Uterus (tissue), 2 donors: ENCODE data around the gene PTH2R.

Experiments used
- POLR2A ChIP-seq, 2 donors: fragments of 450-650 bp; IDR thresholded peaks; one replicate each; pipeline ENCODE4 v1.6.1; 2016; ENCODE audit warnings: antibody characterized with exemption in 2 of 2, mild to moderate bottlenecking in 1 of 2, moderate library complexity in 1 of 2
- TF ChIP-seq, protein P1 (sequence below), 4 experiments: fragments of 200-600 bp in 2 of 4; fragments of 450-650 bp in 2 of 4; sonication (generic) in 2 of 4; IDR thresholded peaks; one replicate each; pipeline ENCODE4 v1.5.1; 2016 to 2019; ENCODE audit warnings: antibody characterized with exemption in 4 of 4, mild to moderate bottlenecking in 2 of 4, moderate library complexity in 1 of 4

GRCh38 chr2:208361077-208361441 is 45.5 kb upstream of the PTH2R start:
- TF ChIP-seq, protein P1, sequence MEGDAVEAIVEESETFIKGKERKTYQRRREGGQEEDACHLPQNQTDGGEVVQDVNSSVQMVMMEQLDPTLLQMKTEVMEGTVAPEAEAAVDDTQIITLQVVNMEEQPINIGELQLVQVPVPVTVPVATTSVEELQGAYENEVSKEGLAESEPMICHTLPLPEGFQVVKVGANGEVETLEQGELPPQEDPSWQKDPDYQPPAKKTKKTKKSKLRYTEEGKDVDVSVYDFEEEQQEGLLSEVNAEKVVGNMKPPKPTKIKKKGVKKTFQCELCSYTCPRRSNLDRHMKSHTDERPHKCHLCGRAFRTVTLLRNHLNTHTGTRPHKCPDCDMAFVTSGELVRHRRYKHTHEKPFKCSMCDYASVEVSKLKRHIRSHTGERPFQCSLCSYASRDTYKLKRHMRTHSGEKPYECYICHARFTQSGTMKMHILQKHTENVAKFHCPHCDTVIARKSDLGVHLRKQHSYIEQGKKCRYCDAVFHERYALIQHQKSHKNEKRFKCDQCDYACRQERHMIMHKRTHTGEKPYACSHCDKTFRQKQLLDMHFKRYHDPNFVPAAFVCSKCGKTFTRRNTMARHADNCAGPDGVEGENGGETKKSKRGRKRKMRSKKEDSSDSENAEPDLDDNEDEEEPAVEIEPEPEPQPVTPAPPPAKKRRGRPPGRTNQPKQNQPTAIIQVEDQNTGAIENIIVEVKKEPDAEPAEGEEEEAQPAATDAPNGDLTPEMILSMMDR (IDR thresholded peaks at IDR 0.05) = no peak
- no peak for TF ChIP-seq POLR2A (IDR thresholded peaks at IDR 0.05)
